H9 (cell line): Measurements from ENCODE around the gene SIGMAR1. TPM values are rescaled to one million over a fixed set of nuclear protein-coding genes. Genes with fewer than 3 reads are reported as not detected.

Experiments
- DNase-seq: peaks from one replicate; pipeline ENCODE4 v3.0.0-alpha.2; 2017
- H2AFZ ChIP-seq: one replicate; pipeline ENCODE4 v1.6.1; 2013; ENCODE audit warnings: mild to moderate bottlenecking, low read length, control low read depth, moderate library complexity
- H2AK5ac ChIP-seq: 2 replicates; pipeline ENCODE4 v1.6.1; 2013; ENCODE audit warnings: low read length, control low read depth, mixed read lengths; ENCODE audit not compliant: insufficient read length
- H2BK120ac ChIP-seq: one replicate; pipeline ENCODE4 v1.6.1; 2013; ENCODE audit warnings: low read depth, mild to moderate bottlenecking, low read length, control low read depth, inconsistent platforms; ENCODE audit not compliant: poor library complexity, severe bottlenecking
- H2BK12ac ChIP-seq: 2 replicates; pipeline ENCODE4 v1.6.1; 2013; ENCODE audit warnings: low read length, control low read depth, mixed read lengths, low read depth; ENCODE audit not compliant: insufficient read length
- H2BK15ac ChIP-seq: 2 replicates; pipeline ENCODE4 v1.6.1; 2013; ENCODE audit warnings: low read depth, low read length, control low read depth
- H2BK20ac ChIP-seq: one replicate; pipeline ENCODE4 v1.6.1; 2013; ENCODE audit warnings: low read depth, mild to moderate bottlenecking, low read length, control low read depth, inconsistent platforms; ENCODE audit not compliant: poor library complexity, severe bottlenecking
- H2BK5ac ChIP-seq: 2 replicates; pipeline ENCODE4 v1.6.1; 2013; ENCODE audit warnings: low read length, control low read depth, mixed read lengths; ENCODE audit not compliant: insufficient read length
- H3K14ac ChIP-seq: 2 replicates; pipeline ENCODE4 v1.6.1; 2013; ENCODE audit warnings: low read length, control low read depth; ENCODE audit not compliant: insufficient read depth
- H3K18ac ChIP-seq: 2 replicates; pipeline ENCODE4 v1.6.1; 2013; ENCODE audit warnings: low read depth, mild to moderate bottlenecking, mixed read lengths, low read length, control low read depth; ENCODE audit not compliant: insufficient read length
- H3K23ac ChIP-seq: 2 replicates; pipeline ENCODE4 v1.6.1; 2013; ENCODE audit warnings: low read length, control low read depth, mixed read lengths, low read depth; ENCODE audit not compliant: insufficient read length
- H3K23me2 ChIP-seq: 2 replicates; pipeline ENCODE4 v1.6.1; 2013; ENCODE audit warnings: low read depth, mild to moderate bottlenecking, mixed read lengths, low read length, control low read depth; ENCODE audit not compliant: insufficient read length, poor library complexity, severe bottlenecking
- H3K27ac ChIP-seq: 2 replicates; pipeline ENCODE4 v1.5.1; 2013; ENCODE audit warnings: low read length, control low read depth, mixed read lengths, low read depth; ENCODE audit not compliant: insufficient read length
- H3K27me3 ChIP-seq: 2 replicates; pipeline ENCODE4 v1.6.1; 2013; ENCODE audit warnings: low read length, control low read depth, inconsistent platforms; ENCODE audit not compliant: insufficient read depth
- H3K4ac ChIP-seq: 2 replicates; pipeline ENCODE4 v1.6.1; 2013; ENCODE audit warnings: low read depth, mild to moderate bottlenecking, control low read depth, inconsistent platforms, low read length, moderate library complexity
- H3K4me1 ChIP-seq: 2 replicates; pipeline ENCODE4 v1.6.1; 2013; ENCODE audit warnings: low read length, control low read depth, inconsistent platforms; ENCODE audit not compliant: insufficient read depth
- H3K4me2 ChIP-seq: 2 replicates; pipeline ENCODE4 v1.6.1; 2013; ENCODE audit warnings: low read length, control low read depth, mixed read lengths; ENCODE audit not compliant: insufficient read length, insufficient read depth
- H3K56ac ChIP-seq: 2 replicates; pipeline ENCODE4 v1.6.1; 2013; ENCODE audit warnings: low read depth, mild to moderate bottlenecking, mixed read lengths, low read length, control low read depth; ENCODE audit not compliant: insufficient read length
- H3K79me1 ChIP-seq: 2 replicates; pipeline ENCODE4 v1.6.1; 2013; ENCODE audit warnings: low read depth, mild to moderate bottlenecking, moderate library complexity, low read length, control low read depth, inconsistent platforms; ENCODE audit not compliant: insufficient read depth, poor library complexity, severe bottlenecking
- H3K79me2 ChIP-seq: 2 replicates; pipeline ENCODE4 v1.6.1; 2013; ENCODE audit warnings: low read length, control low read depth, inconsistent platforms; ENCODE audit not compliant: insufficient read depth
- H3K9ac ChIP-seq: 2 replicates; pipeline ENCODE4 v1.6.1; 2013; ENCODE audit warnings: low read length, control low read depth, mixed read lengths; ENCODE audit not compliant: insufficient read length; ENCODE audit errors: extremely low read depth
- H3K9me3 ChIP-seq: one replicate; pipeline ENCODE4 v1.6.1; 2013; ENCODE audit warnings: low read depth, low read length, inconsistent platforms; ENCODE audit not compliant: control insufficient read depth
- H3T11ph ChIP-seq: one replicate; pipeline ENCODE4 v1.6.1; 2013; ENCODE audit warnings: mild to moderate bottlenecking, low read length, control low read depth, inconsistent platforms
- H4K20me1 ChIP-seq: one replicate; pipeline ENCODE4 v1.6.1; 2013; ENCODE audit not compliant: control insufficient read depth, insufficient read length, insufficient read depth
- H4K5ac ChIP-seq: 2 replicates; pipeline ENCODE4 v1.6.1; 2013; ENCODE audit warnings: low read depth, mild to moderate bottlenecking, mixed read lengths, low read length, control low read depth; ENCODE audit not compliant: insufficient read length
- H4K8ac ChIP-seq: replicated peaks from 2 replicates; pipeline ENCODE4 v1.6.1; 2013; ENCODE audit warnings: low read length, control low read depth, mixed read lengths, low read depth; ENCODE audit not compliant: insufficient read length
- H4K91ac ChIP-seq: 2 replicates; pipeline ENCODE4 v1.6.1; 2013; ENCODE audit warnings: low read depth, mild to moderate bottlenecking, moderate library complexity, mixed read lengths, low read length, control low read depth; ENCODE audit not compliant: insufficient read length
- H3K27ac Mint-ChIP-seq, 3 experiments: 2 replicates in 2 of 3; 3 replicates in 1 of 3; pipeline ENCODE4 v1.8.0; 2020 to 2021; ENCODE audit warnings: mixed read lengths in 3 of 3, mild to moderate bottlenecking in 1 of 3, moderate library complexity in 1 of 3
- H3K27me3 Mint-ChIP-seq: 2 replicates; pipeline ENCODE4 v1.8.0; 2021; ENCODE audit warnings: low read depth, mild to moderate bottlenecking, moderate library complexity, mixed read lengths
- H3K36me3 Mint-ChIP-seq, 3 experiments: 2 replicates in 2 of 3; 3 replicates in 1 of 3; pipeline ENCODE4 v1.8.0; 2020 to 2021; ENCODE audit warnings: low read depth in 3 of 3, mixed read lengths in 3 of 3; ENCODE audit not compliant: insufficient read depth in 1 of 3
- H3K4me1 Mint-ChIP-seq, 2 experiments: 2 replicates each; pipeline ENCODE4 v1.8.0; 2020; ENCODE audit warnings: mixed read lengths in 2 of 2
- H3K4me3 Mint-ChIP-seq, 2 experiments: 2 replicates in 1 of 2; 3 replicates in 1 of 2; pipeline ENCODE4 v1.8.0; 2020 to 2021; ENCODE audit warnings: mild to moderate bottlenecking in 2 of 2, mixed read lengths in 2 of 2, moderate library complexity in 1 of 2
- H3K9me3 Mint-ChIP-seq, 2 experiments: 2 replicates in 1 of 2; 3 replicates in 1 of 2; pipeline ENCODE4 v1.8.0; 2020; ENCODE audit warnings: mild to moderate bottlenecking in 2 of 2, mixed read lengths in 2 of 2, moderate library complexity in 1 of 2
- CTCF ChIP-seq: fragments of 200-600 bp; sonication (generic); conservative IDR thresholded peaks from 3 replicates; pipeline ENCODE4 v1.8.0; 2021; ENCODE audit warnings: antibody characterized with exemption, mild to moderate bottlenecking
- WGBS: extraction: QIAGEN DNeasy Blood & Tissue Kit; methylation state at CpG from one replicate; pipeline ENCODE4 v1.1.7; 2013; ENCODE audit warnings: missing lambda C conversion rate, low lambda C conversion rate, mixed read lengths; ENCODE audit not compliant: insufficient read length; ENCODE audit errors: extremely low coverage; 5-methylcytosine and 5-hydroxymethylcytosine counted together
- total RNA-seq: library from RNA; stranded (reverse); gene quantifications from 2 replicates; pipeline ENCODE4 v1.2.1, GENCODE V29; 2021

The SIGMAR1 gene
- total RNA-seq, 1 experiment from 2014 or later = 68.3 TPM

- Histone ChIP-seq H3K79me1 (no peaks in the 10 kb centered on the region), H4K91ac (no peak overlapping the region), H3K23me2 (no peaks in the 10 kb centered on the region), H4K5ac (no peak overlapping the region), H3K9ac (no peak overlapping the region), H3T11ph (no peak overlapping the region), H3K56ac (no peak overlapping the region), H3K4me1 (no peaks in the 10 kb centered on the region), H2BK12ac (no peak overlapping the region), H3K9me3 (no peaks in the 10 kb centered on the region), H3K27ac (no peak overlapping the region), H2BK20ac (no peak overlapping the region), H3K18ac (no peak overlapping the region), H2AFZ (no peak overlapping the region), H3K27me3 (no peaks in the 10 kb centered on the region), H3K4ac (no peak overlapping the region), H2BK120ac (no peak overlapping the region), H2BK5ac (no peak overlapping the region), H3K79me2 (no peaks in the 10 kb centered on the region), H4K20me1 (no peaks in the 10 kb centered on the region), H3K4me2 (no peak overlapping the region), H3K23ac (no peak overlapping the region), H4K8ac (no peak overlapping the region), H2AK5ac (no peak overlapping the region), H2BK15ac (no peak overlapping the region), H3K14ac (no peak overlapping the region)
- Mint-ChIP-seq H3K4me3 (no peak overlapping the region), H3K36me3 (peaks cover 0 to 2% (median 0%) of the 10 kb centered on the region in 3 experiments; a peak in 2 of 7 replicates), H3K4me1 (peaks cover 7% of the 10 kb centered on the region in 2 experiments), H3K27ac (no peak overlapping the region), H3K27me3 (peaks cover 3% of the 10 kb centered on the region; the same call in 1 of the 2 replicates), H3K9me3 (no peaks in the 10 kb centered on the region; a peak in 1 of 5 replicates)
- peak; percentile 91 for DNase-seq
- no CpG with 5 or more reads among the region's 10 CpGs for WGBS
- TF ChIP-seq CTCF = peak; percentile 92
These were observed 37.6 kb upstream of the SIGMAR1 start for GRCh38 chr9:34675048-34675714.
